ENCODE data around the gene GLIS1.

The GLIS1 gene

GRCh38 chr1:53582211-53583020, 156.5 kb downstream of the GLIS1 start:
- no peak for DNase-seq (ENCODE audit: low read depth in 2 of 2)

- no peak for DNase-seq (ENCODE audit: low read depth in 2 of 2)
Measured at GRCh38 chr1:53581476-53581875, 157.5 kb downstream of the GLIS1 start.

- DNase-seq (ENCODE audit: low read depth in 2 of 2) = no peak
Measured at GRCh38 chr1:53580739-53581475, 158.1 kb downstream of the GLIS1 start.

GRCh38 chr1:53580009-53580400, 159.0 kb downstream of the GLIS1 start:
- no peak for DNase-seq (ENCODE audit: low read depth in 2 of 2)

- no peak for DNase-seq (ENCODE audit: low read depth in 2 of 2)
Measured at GRCh38 chr1:53579221-53580008, 159.5 kb downstream of the GLIS1 start.

GRCh38 chr1:53578358-53578757, 160.6 kb downstream of the GLIS1 start:
- DNase-seq (ENCODE audit: low read depth in 2 of 2) = no peak

GRCh38 chr1:53577761-53578100, 161.2 kb downstream of the GLIS1 start:
- DNase-seq (ENCODE audit: low read depth in 2 of 2) = no peak

- no peak for DNase-seq (ENCODE audit: low read depth in 2 of 2)
Measured at GRCh38 chr1:53576866-53577760, 161.9 kb downstream of the GLIS1 start.

- no peak for DNase-seq (ENCODE audit: low read depth in 2 of 2)
Measured at GRCh38 chr1:53576381-53576801, 162.6 kb downstream of the GLIS1 start.

GRCh38 chr1:53575955-53576320, 163.0 kb downstream of the GLIS1 start:
- DNase-seq (ENCODE audit: low read depth in 2 of 2) = no peak

GRCh38 chr1:53575141-53575954, 163.6 kb downstream of the GLIS1 start:
- DNase-seq (ENCODE audit: low read depth in 2 of 2) = no peak

GRCh38 chr1:53574621-53575020, 164.3 kb downstream of the GLIS1 start:
- DNase-seq (ENCODE audit: low read depth in 2 of 2) = no peak

- DNase-seq (ENCODE audit: low read depth in 2 of 2) = no peak
Measured at GRCh38 chr1:53573931-53574330, 165.0 kb downstream of the GLIS1 start.

GRCh38 chr1:53573522-53573921, 165.4 kb downstream of the GLIS1 start:
- no peak for DNase-seq (ENCODE audit: low read depth in 2 of 2)

GRCh38 chr1:53572815-53573173, 166.2 kb downstream of the GLIS1 start:
- no peak for DNase-seq (ENCODE audit: low read depth in 2 of 2)

GRCh38 chr1:53572065-53572814, 166.7 kb downstream of the GLIS1 start:
- no peak for DNase-seq (ENCODE audit: low read depth in 2 of 2)

- DNase-seq (ENCODE audit: low read depth in 2 of 2) = no peak
Measured at GRCh38 chr1:53568540-53568939, 170.4 kb downstream of the GLIS1 start.

GRCh38 chr1:53567851-53568250, 171.1 kb downstream of the GLIS1 start:
- no peak for DNase-seq (ENCODE audit: low read depth in 2 of 2)

GRCh38 chr1:53567450-53567849, 171.5 kb downstream of the GLIS1 start:
- no peak for DNase-seq (ENCODE audit: low read depth in 2 of 2)

- DNase-seq (ENCODE audit: low read depth in 2 of 2) = no peak
Measured at GRCh38 chr1:53563611-53564010, 175.4 kb downstream of the GLIS1 start.

Data from activated CD4-positive, alpha-beta T cell treated with anti-CD3 and anti-CD28 coated beads for 24 hours (primary cell).